GM19351 (cell line): ENCODE results near the gene LTBR.
A peak's percentile ranks its signal among the peaks of the same experiment; 100 is the strongest.
"Not testable (repeated sequence)": the region's sequence is repeated elsewhere in the genome, so short reads cannot be mapped to it uniquely, and the experiment has no call there.

ENCODE experiments used
- ATAC-seq: cut with Tn5 transposase; IDR thresholded peaks from one replicate; pipeline ENCODE4 v1.9.1; 2021; ENCODE audit warnings: mild to moderate bottlenecking, moderate library complexity; ENCODE audit not compliant: unreplicated experiment

The LTBR gene

GRCh38 chr12:6423267-6424007, 39.5 kb downstream of the LTBR start:
- peak; percentile 41 for ATAC-seq

- no peak for ATAC-seq
These were observed 40.0 kb downstream of the LTBR start for GRCh38 chr12:6424008-6424347.

GRCh38 chr12:6424866-6425265, 40.9 kb downstream of the LTBR start:
- ATAC-seq, result no peak

GRCh38 chr12:6425590-6426531, 41.9 kb downstream of the LTBR start:
- no peak for ATAC-seq

GRCh38 chr12:6426882-6427671, 43.1 kb downstream of the LTBR start:
- ATAC-seq, result peak; percentile 59

GRCh38 chr12:6427796-6428195, 43.8 kb downstream of the LTBR start:
- not testable (repeated sequence) for ATAC-seq

GRCh38 chr12:6428326-6428725, 44.4 kb downstream of the LTBR start:
- no peak for ATAC-seq

GRCh38 chr12:6430124-6430989, 46.4 kb downstream of the LTBR start:
- ATAC-seq, result no peak

GRCh38 chr12:6432991-6433390, 49.0 kb downstream of the LTBR start:
- no peak for ATAC-seq

GRCh38 chr12:6434205-6435140, 50.5 kb downstream of the LTBR start:
- no peak for ATAC-seq

- no peak for ATAC-seq
These were observed 52.2 kb downstream of the LTBR start for GRCh38 chr12:6435961-6436715.

GRCh38 chr12:6437586-6437985, 53.6 kb downstream of the LTBR start:
- ATAC-seq, result no peak

GRCh38 chr12:6438345-6438744, 54.4 kb downstream of the LTBR start:
- ATAC-seq, result no peak

GRCh38 chr12:6440391-6440790, 56.4 kb downstream of the LTBR start:
- ATAC-seq, result no peak
